Glutamatergic neuron (in vitro differentiated cells): ENCODE measurements around the gene TMEM213. TPM values are rescaled to one million over a fixed set of nuclear protein-coding genes. Genes with fewer than 3 reads are reported as not detected.

ENCODE experiments used
- DNase-seq: peaks from one replicate; pipeline ENCODE4 v3.0.0; 2022
- H3K27ac Mint-ChIP-seq: one replicate; pipeline ENCODE4 v1.8.0; 2020; ENCODE audit warnings: mild to moderate bottlenecking, mixed read lengths, inconsistent platforms; ENCODE audit not compliant: unreplicated experiment
- H3K27me3 Mint-ChIP-seq: one replicate; pipeline ENCODE4 v1.8.0; 2020; ENCODE audit warnings: mild to moderate bottlenecking, moderate library complexity, mixed read lengths, inconsistent platforms; ENCODE audit not compliant: unreplicated experiment
- H3K36me3 Mint-ChIP-seq: one replicate; pipeline ENCODE4 v1.8.0; 2020; ENCODE audit warnings: mild to moderate bottlenecking, mixed read lengths, inconsistent platforms; ENCODE audit not compliant: unreplicated experiment
- H3K4me1 Mint-ChIP-seq: one replicate; pipeline ENCODE4 v1.8.0; 2020; ENCODE audit warnings: mild to moderate bottlenecking, low read depth, mixed read lengths, inconsistent platforms; ENCODE audit not compliant: unreplicated experiment
- H3K4me3 Mint-ChIP-seq: one replicate; pipeline ENCODE4 v1.8.0; 2020; ENCODE audit warnings: mild to moderate bottlenecking, mixed read lengths, inconsistent platforms; ENCODE audit not compliant: unreplicated experiment
- H3K9me3 Mint-ChIP-seq: one replicate; pipeline ENCODE4 v1.8.0; 2020; ENCODE audit warnings: mild to moderate bottlenecking, moderate library complexity, mixed read lengths, inconsistent platforms; ENCODE audit not compliant: unreplicated experiment
- total RNA-seq: library from RNA; stranded (reverse); fragmentation: NEBNext Ultra II Directional; extraction: Animal tissue kit (Norgen Biotek cat#: 25700); gene quantifications from one replicate; pipeline ENCODE4 v1.2.1, GENCODE V29; 2021; ENCODE audit not compliant: unreplicated experiment
- TF ChIP-seq, protein P1 (sequence below): fragments of 200-600 bp; sonication (generic); IDR thresholded peaks from one replicate; pipeline ENCODE4 v1.5.0; 2021; ENCODE audit not compliant: partially characterized antibody, unreplicated experiment

TMEM213 gene
- total RNA-seq, 1 donor from 2014 or later: not detected

DNA sequence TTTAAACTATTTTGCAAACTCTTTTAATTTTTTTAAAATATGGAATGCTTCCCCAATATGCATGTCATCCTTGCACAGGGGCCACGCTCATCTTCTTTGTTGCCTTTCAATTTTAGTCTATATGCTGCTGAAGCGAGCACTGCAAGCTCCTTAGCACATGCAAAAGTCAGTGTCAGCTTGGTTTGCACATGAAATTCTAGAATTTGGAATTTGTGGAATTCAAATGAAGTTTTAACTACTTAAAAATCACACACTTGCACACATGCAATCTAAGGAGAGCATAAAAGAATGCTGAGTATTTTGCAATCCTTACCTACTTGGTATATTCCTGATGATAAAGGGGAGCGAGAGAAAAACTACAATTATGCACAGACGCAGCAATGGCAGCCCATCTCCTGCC lies 78.5 kb downstream of the TMEM213 start:
- H3K9me3 Mint-ChIP-seq: no peaks in the 10 kb centered on the region
- no peaks in the 10 kb centered on the region for H3K27me3 Mint-ChIP-seq
- TF ChIP-seq, protein P1, sequence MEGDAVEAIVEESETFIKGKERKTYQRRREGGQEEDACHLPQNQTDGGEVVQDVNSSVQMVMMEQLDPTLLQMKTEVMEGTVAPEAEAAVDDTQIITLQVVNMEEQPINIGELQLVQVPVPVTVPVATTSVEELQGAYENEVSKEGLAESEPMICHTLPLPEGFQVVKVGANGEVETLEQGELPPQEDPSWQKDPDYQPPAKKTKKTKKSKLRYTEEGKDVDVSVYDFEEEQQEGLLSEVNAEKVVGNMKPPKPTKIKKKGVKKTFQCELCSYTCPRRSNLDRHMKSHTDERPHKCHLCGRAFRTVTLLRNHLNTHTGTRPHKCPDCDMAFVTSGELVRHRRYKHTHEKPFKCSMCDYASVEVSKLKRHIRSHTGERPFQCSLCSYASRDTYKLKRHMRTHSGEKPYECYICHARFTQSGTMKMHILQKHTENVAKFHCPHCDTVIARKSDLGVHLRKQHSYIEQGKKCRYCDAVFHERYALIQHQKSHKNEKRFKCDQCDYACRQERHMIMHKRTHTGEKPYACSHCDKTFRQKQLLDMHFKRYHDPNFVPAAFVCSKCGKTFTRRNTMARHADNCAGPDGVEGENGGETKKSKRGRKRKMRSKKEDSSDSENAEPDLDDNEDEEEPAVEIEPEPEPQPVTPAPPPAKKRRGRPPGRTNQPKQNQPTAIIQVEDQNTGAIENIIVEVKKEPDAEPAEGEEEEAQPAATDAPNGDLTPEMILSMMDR: no peak
- no peak overlapping the region for H3K27ac Mint-ChIP-seq
- peaks cover 1% of the 10 kb centered on the region for H3K4me1 Mint-ChIP-seq
- no peak overlapping the region for H3K4me3 Mint-ChIP-seq
- DNase-seq: no peak
- H3K36me3 Mint-ChIP-seq: peaks cover 4% of the 10 kb centered on the region

DNA sequence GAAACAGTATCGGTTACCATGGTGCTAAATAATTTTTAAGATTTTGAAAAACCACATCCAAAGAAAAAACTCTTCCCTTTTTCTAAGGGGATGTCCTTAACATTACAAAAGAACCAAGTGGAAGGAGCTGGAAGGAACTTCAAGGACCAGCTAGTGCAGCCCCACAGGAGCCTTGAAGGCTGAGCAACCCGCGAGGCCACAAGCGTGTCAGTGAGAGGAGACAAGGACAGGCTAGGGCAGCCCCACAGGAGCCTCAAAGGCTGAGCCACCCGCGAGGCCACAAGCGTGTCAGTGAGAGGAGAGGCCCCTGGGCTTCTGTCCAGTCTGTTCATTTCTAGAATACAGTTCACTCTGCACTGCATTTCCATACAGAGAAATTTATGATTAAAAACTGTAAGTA lies 80.3 kb downstream of the TMEM213 start:
- Mint-ChIP-seq H3K27me3 (no peaks in the 10 kb centered on the region), H3K36me3 (peaks cover 11% of the 10 kb centered on the region), H3K4me3 (no peak overlapping the region), H3K4me1 (peaks cover 6% of the 10 kb centered on the region), H3K9me3 (no peaks in the 10 kb centered on the region), H3K27ac (no peak overlapping the region)
- no peak for DNase-seq
- TF ChIP-seq, protein P1: no peak

DNA sequence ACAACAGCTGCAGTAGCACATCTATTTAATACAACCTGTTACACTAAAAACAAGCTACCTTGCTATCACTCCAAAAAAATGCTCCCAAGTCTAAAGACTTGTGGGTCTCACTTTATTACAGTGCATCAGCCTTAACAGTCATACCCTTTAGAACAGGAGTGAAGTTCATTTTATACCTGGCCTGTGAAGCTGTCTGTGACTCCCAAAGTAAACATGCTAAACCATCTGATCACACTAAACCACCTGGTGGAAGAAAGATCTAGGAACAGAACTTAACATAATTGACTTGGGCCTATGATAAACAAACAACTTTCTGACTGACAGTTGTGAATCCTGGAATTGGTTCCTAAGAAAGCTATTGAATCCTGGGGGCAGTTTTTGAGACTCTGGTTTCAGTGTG lies 81.1 kb downstream of the TMEM213 start:
- peaks cover 11% of the 10 kb centered on the region for H3K36me3 Mint-ChIP-seq
- no peaks in the 10 kb centered on the region for H3K27me3 Mint-ChIP-seq
- TF ChIP-seq, protein P1: no peak
- no peak for DNase-seq
- H3K9me3 Mint-ChIP-seq: peaks cover 1% of the 10 kb centered on the region
- H3K4me3 Mint-ChIP-seq: no peak overlapping the region
- H3K27ac Mint-ChIP-seq: no peak overlapping the region
- peaks cover 6% of the 10 kb centered on the region for H3K4me1 Mint-ChIP-seq

DNA sequence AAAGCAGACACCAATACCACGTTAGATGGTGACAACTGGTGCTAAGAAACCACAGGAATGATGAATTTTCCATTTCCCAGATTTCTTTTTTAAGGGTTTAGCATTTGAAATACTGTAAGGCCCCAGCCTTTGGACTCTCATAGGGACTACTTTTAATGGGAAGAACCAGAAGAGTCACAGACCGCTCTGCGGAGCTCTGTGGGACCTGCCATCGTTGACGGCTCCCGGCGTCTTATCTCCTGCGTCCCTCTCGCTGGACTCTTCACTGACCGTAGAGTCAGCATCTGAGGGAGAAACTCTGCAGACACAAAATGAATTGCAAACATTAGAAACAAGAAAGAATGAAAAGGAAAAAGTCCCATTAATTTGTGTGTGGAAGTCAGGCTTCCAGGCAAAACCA lies 81.6 kb downstream of the TMEM213 start:
- Mint-ChIP-seq H3K36me3 (peaks cover 11% of the 10 kb centered on the region), H3K27me3 (no peaks in the 10 kb centered on the region), H3K4me3 (no peak overlapping the region), H3K4me1 (peaks cover 6% of the 10 kb centered on the region), H3K9me3 (peaks cover 1% of the 10 kb centered on the region), H3K27ac (no peak overlapping the region)
- DNase-seq: no peak
- TF ChIP-seq, protein P1: no peak

DNA sequence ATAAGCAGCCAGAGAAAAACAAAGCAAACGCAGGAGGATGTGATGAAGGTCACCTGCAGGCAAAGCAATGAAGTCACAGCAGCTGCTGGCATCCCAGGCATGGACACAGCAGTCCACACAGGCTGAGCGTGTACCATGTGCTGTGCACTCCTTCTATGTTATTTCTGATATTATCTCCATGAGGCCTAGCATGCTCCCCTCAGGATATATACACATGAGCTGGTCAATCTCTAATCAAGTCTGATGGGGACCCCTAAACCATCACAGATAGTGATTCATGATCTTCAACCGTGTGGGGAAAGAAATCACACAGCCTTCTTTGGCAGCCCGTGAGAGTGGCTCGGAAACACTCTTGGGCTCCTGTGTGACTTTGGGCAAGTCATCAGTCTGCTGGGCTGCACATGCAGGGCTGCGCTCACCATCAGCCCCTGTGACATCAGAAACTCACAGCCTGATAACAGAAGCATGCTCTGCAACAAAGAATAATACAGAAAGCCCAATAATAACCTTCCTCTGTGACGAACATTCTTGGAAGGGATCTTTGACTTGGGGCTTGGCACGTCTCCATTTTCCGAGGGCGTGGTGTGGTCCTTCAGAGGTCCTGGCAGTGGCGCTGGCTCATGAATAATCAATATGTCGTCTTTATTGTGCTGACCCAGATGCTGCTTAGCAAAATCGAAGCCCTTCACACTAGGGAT lies 83.2 kb downstream of the TMEM213 start:
- Mint-ChIP-seq H3K9me3 (peaks cover 1% of the 10 kb centered on the region), H3K36me3 (peaks cover 11% of the 10 kb centered on the region), H3K27me3 (no peaks in the 10 kb centered on the region), H3K4me1 (peaks cover 6% of the 10 kb centered on the region), H3K27ac (no peak overlapping the region), H3K4me3 (no peak overlapping the region)
- DNase-seq: no peak
- TF ChIP-seq, protein P1: no peak
